Stimulated activated CD4-positive, alpha-beta T cell treated with anti-CD3 and anti-CD28 coated beads, Interleukin-4, amount 100 ng/mL, for 24 hours (primary cell): Measurements from ENCODE around the gene KIF1A.
"Not testable (repeated sequence)": the region's sequence is repeated elsewhere in the genome, so short reads cannot be mapped to it uniquely, and the experiment has no call there.

Source experiments
- DNase-seq: peaks from one replicate; pipeline ENCODE4 v3.0.0-alpha.2; 2020

Gene KIF1A

GRCh38 chr2:240716130-240716798, 103.8 kb downstream of the KIF1A start:
- no peak for DNase-seq

GRCh38 chr2:240714747-240715725, 105.0 kb downstream of the KIF1A start:
- DNase-seq, result no peak

- no peak for DNase-seq
Observed at GRCh38 chr2:240713928-240714746, 105.9 kb downstream of the KIF1A start.

GRCh38 chr2:240713071-240713927, 106.7 kb downstream of the KIF1A start:
- DNase-seq, result no peak

GRCh38 chr2:240712121-240712520, 107.9 kb downstream of the KIF1A start:
- no peak for DNase-seq

GRCh38 chr2:240711701-240712100, 108.3 kb downstream of the KIF1A start:
- no peak for DNase-seq

- no peak for DNase-seq
Observed at GRCh38 chr2:240711296-240711695, 108.7 kb downstream of the KIF1A start.

GRCh38 chr2:240708457-240708856, 111.6 kb downstream of the KIF1A start:
- DNase-seq, result no peak

GRCh38 chr2:240707821-240708220, 112.2 kb downstream of the KIF1A start:
- no peak for DNase-seq

- no peak for DNase-seq
Observed at GRCh38 chr2:240707043-240707756, 112.8 kb downstream of the KIF1A start.

GRCh38 chr2:240705204-240705791, 114.7 kb downstream of the KIF1A start:
- no peak for DNase-seq

GRCh38 chr2:240704651-240705050, 115.4 kb downstream of the KIF1A start:
- DNase-seq, result peak; percentile 48

- DNase-seq, result no peak
Observed at GRCh38 chr2:240703417-240704341, 116.3 kb downstream of the KIF1A start.

- no peak for DNase-seq
Observed at GRCh38 chr2:240702640-240703011, 117.4 kb downstream of the KIF1A start.

- no peak for DNase-seq
Observed at GRCh38 chr2:240701736-240702639, 118.0 kb downstream of the KIF1A start.

- DNase-seq, result no peak
Observed at GRCh38 chr2:240701091-240701735, 118.8 kb downstream of the KIF1A start.

- not testable (repeated sequence) for DNase-seq
Observed at GRCh38 chr2:240700616-240701015, 119.4 kb downstream of the KIF1A start.

- DNase-seq, result not testable (repeated sequence)
Observed at GRCh38 chr2:240699835-240700234, 120.2 kb downstream of the KIF1A start.
